IMR-90 (cell line): Measurements from ENCODE around the gene PDZD2. TPM values are rescaled to one million over a fixed set of nuclear protein-coding genes. Genes with fewer than 3 reads are reported as not detected.

Experiments used
- ATAC-seq: fragments of 200-7000 bp; cut with Tn5 transposase; 2 replicates; pipeline ENCODE4 v1.9.1; 2020; ENCODE audit warnings: low read depth, mild to moderate bottlenecking, moderate library complexity
- BruUV-seq: library from RNA; stranded (reverse); fragments of 400-500 nt; replicated peaks from 2 replicates; lab custom pipeline; 2021; lab: Mats Ljungman, UMichigan
- CTCF ChIA-PET: fragments of 300-600 bp; formaldehyde crosslinking; extraction: SDS; loops from one replicate; lab custom pipeline; 2021; ENCODE audit warnings: antibody characterized with exemption; lab: Yijun Ruan, JAX
- POLR2A ChIA-PET: fragments of 300-600 bp; sonication (Branson Sonifier 250); formaldehyde crosslinking; loops from one replicate; lab custom pipeline; 2022; ENCODE audit warnings: antibody characterized with exemption; ENCODE audit not compliant: unreplicated experiment; lab: Charles Lee
- DNase-seq: peaks from one replicate; pipeline ENCODE4 v3.0.0; 2013
- H2AFZ ChIP-seq: replicated peaks from 2 replicates; pipeline ENCODE3; 2013; ENCODE audit warnings: low read length, mild to moderate bottlenecking; ENCODE audit not compliant: poor library complexity
- H2AK5ac ChIP-seq: 2 replicates; pipeline ENCODE4 v1.6.1; 2013; ENCODE audit warnings: low read depth, low read length, inconsistent platforms
- H2AK9ac ChIP-seq: replicated peaks from 2 replicates; pipeline ENCODE3; 2013; ENCODE audit warnings: mild to moderate bottlenecking, low read depth, low read length, moderate library complexity; ENCODE audit not compliant: poor library complexity
- H2BK120ac ChIP-seq: 2 replicates; pipeline ENCODE4 v1.6.1; 2013; ENCODE audit warnings: low read depth, low read length, inconsistent platforms
- H2BK15ac ChIP-seq: 3 replicates; pipeline ENCODE4 v1.6.1; 2013; ENCODE audit warnings: low read depth, low read length, inconsistent platforms
- H2BK20ac ChIP-seq: 2 replicates; pipeline ENCODE4 v1.6.1; 2013; ENCODE audit warnings: low read depth, mild to moderate bottlenecking, inconsistent platforms, low read length, moderate library complexity
- H2BK5ac ChIP-seq: 2 replicates; pipeline ENCODE4 v1.6.1; 2013; ENCODE audit warnings: mild to moderate bottlenecking, low read depth, low read length, inconsistent platforms; ENCODE audit not compliant: poor library complexity, severe bottlenecking
- H3K14ac ChIP-seq: replicated peaks from 2 replicates; pipeline ENCODE4 v1.6.1; 2013; ENCODE audit warnings: low read depth, low read length, inconsistent platforms
- H3K18ac ChIP-seq: 2 replicates; pipeline ENCODE4 v1.6.1; 2013; ENCODE audit warnings: low read depth, low read length, control low read depth
- H3K23ac ChIP-seq: 2 replicates; pipeline ENCODE4 v1.6.1; 2013; ENCODE audit warnings: low read depth, low read length, inconsistent platforms
- H3K27ac ChIP-seq: 2 replicates; pipeline ENCODE4 v1.5.1; 2013; ENCODE audit warnings: mild to moderate bottlenecking, control low read depth, low read length; ENCODE audit not compliant: insufficient read depth
- H3K27me3 ChIP-seq: 2 replicates; pipeline ENCODE4 v1.6.1; 2013; ENCODE audit warnings: low read length; ENCODE audit not compliant: control insufficient read depth, insufficient read depth
- H3K36me3 ChIP-seq: 2 replicates; pipeline ENCODE4 v1.6.1; 2013; ENCODE audit warnings: low read length, mixed read lengths; ENCODE audit not compliant: control insufficient read depth, insufficient read depth
- H3K4ac ChIP-seq: 2 replicates; pipeline ENCODE4 v1.6.1; 2013; ENCODE audit warnings: low read depth, low read length, inconsistent platforms
- H3K4me1 ChIP-seq: 2 replicates; pipeline ENCODE4 v1.6.1; 2013; ENCODE audit warnings: low read length, mixed read lengths; ENCODE audit not compliant: control insufficient read depth, insufficient read depth
- H3K4me2 ChIP-seq: 2 replicates; pipeline ENCODE4 v1.6.1; 2013; ENCODE audit warnings: low read depth, mild to moderate bottlenecking, control low read depth, low read length, moderate library complexity
- H3K4me3 ChIP-seq: 2 replicates; pipeline ENCODE4 v1.5.1; 2013; ENCODE audit warnings: low read depth, mild to moderate bottlenecking, control low read depth, low read length, moderate library complexity; ENCODE audit not compliant: insufficient read depth
- H3K56ac ChIP-seq: 2 replicates; pipeline ENCODE4 v1.6.1; 2013; ENCODE audit warnings: low read length, inconsistent platforms; ENCODE audit not compliant: insufficient read depth; ENCODE audit errors: extremely low read depth
- H3K79me1 ChIP-seq, 2 experiments: 2 replicates each; pipeline ENCODE4 v1.6.1; 2013; ENCODE audit warnings: low read length in 2 of 2, inconsistent platforms in 1 of 2, low read depth in 1 of 2
- H3K9ac ChIP-seq: 2 replicates; pipeline ENCODE4 v1.6.1; 2013; ENCODE audit warnings: low read depth, low read length, control low read depth
- H3K9me1 ChIP-seq: 2 replicates; pipeline ENCODE4 v1.6.1; 2013; ENCODE audit warnings: low read length, inconsistent platforms; ENCODE audit not compliant: insufficient read depth
- H3K9me3 ChIP-seq: 2 replicates; pipeline ENCODE4 v1.6.1; 2013; ENCODE audit warnings: low read length; ENCODE audit not compliant: control insufficient read depth, insufficient read depth
- H4K20me1 ChIP-seq: 2 replicates; pipeline ENCODE4 v1.6.1; 2013; ENCODE audit warnings: low read length, inconsistent platforms; ENCODE audit not compliant: insufficient read depth
- H4K5ac ChIP-seq: 2 replicates; pipeline ENCODE4 v1.6.1; 2013; ENCODE audit warnings: mild to moderate bottlenecking, low read depth, low read length, control low read depth
- H4K8ac ChIP-seq, 2 experiments: 2 replicates each; pipeline ENCODE4 v1.6.1; 2013; ENCODE audit warnings: low read depth in 2 of 2, low read length in 2 of 2, control low read depth in 1 of 2, inconsistent platforms in 1 of 2
- H4K91ac ChIP-seq: 2 replicates; pipeline ENCODE4 v1.6.1; 2013; ENCODE audit warnings: low read depth, low read length, inconsistent platforms; ENCODE audit not compliant: insufficient read depth
- BHLHE40 ChIP-seq: fragments of 150-350 bp; IDR thresholded peaks from 2 replicates; pipeline ENCODE4 v1.6.1; 2016; ENCODE audit warnings: mild to moderate bottlenecking, low read depth, low read length
- CEBPB ChIP-seq: IDR thresholded peaks from 2 replicates; pipeline ENCODE4 v1.6.1; 2012; ENCODE audit warnings: low read depth, low read length, improper control_type of control experiment
- CHD1 ChIP-seq: IDR thresholded peaks from 2 replicates; pipeline ENCODE4 v1.6.1; 2012; ENCODE audit warnings: low read depth, low read length, improper control_type of control experiment
- FOS ChIP-seq: fragments of 150-350 bp; IDR thresholded peaks from 2 replicates; pipeline ENCODE4 v1.6.1; 2016; ENCODE audit warnings: low read depth, low read length
- MAFK ChIP-seq: IDR thresholded peaks from 2 replicates; pipeline ENCODE4 v1.6.1; 2012; ENCODE audit warnings: low read depth, low read length, improper control_type of control experiment
- MAZ ChIP-seq: IDR thresholded peaks from 2 replicates; pipeline ENCODE4 v1.6.1; 2012; ENCODE audit warnings: low read depth, mild to moderate bottlenecking, low read length, improper control_type of control experiment, moderate library complexity, borderline replicate concordance
- MXI1 ChIP-seq: IDR thresholded peaks from 2 replicates; pipeline ENCODE4 v1.6.1; 2012; ENCODE audit warnings: low read depth, mild to moderate bottlenecking, low read length, moderate library complexity, borderline replicate concordance
- NFE2L2 ChIP-seq: fragments of 150-350 bp; IDR thresholded peaks from 2 replicates; pipeline ENCODE4 v1.6.1; 2016; ENCODE audit warnings: low read depth, mild to moderate bottlenecking, low read length
- POLR2A ChIP-seq: IDR thresholded peaks from 2 replicates; pipeline ENCODE4 v1.6.1; 2012; ENCODE audit warnings: mild to moderate bottlenecking, low read depth, low read length
- RAD21 ChIP-seq: IDR thresholded peaks from 2 replicates; pipeline ENCODE4 v1.6.1; 2012; ENCODE audit warnings: low read length, improper control_type of control experiment
- RCOR1 ChIP-seq: IDR thresholded peaks from 2 replicates; pipeline ENCODE4 v1.6.1; 2012; ENCODE audit warnings: mild to moderate bottlenecking, low read length, improper control_type of control experiment; ENCODE audit not compliant: insufficient replicate concordance
- RFX5 ChIP-seq: IDR thresholded peaks from 2 replicates; pipeline ENCODE4 v1.8.0; 2012; ENCODE audit warnings: low read depth, mild to moderate bottlenecking, low read length, moderate library complexity
- USF2 ChIP-seq: fragments of 150-350 bp; IDR thresholded peaks from 2 replicates; pipeline ENCODE4 v1.6.1; 2017; ENCODE audit warnings: mild to moderate bottlenecking, antibody characterized with exemption, low read length, low read depth
- WGBS, 2 experiments: methylation state at CpG; one replicate each; pipeline versions ENCODE4 v1.1.5 to v1.1.7; 2013; ENCODE audit warnings: missing lambda C conversion rate in 2 of 2; ENCODE audit not compliant: insufficient read length in 1 of 2; ENCODE audit errors: extremely low coverage in 2 of 2; 5-methylcytosine and 5-hydroxymethylcytosine counted together
- dilution Hi-C: fragments of 300-500 bp; cut with HindIII; formaldehyde crosslinking; loops from one replicate; pipeline ENCODE4 v1.14.3; 2018; ENCODE audit warnings: low sequenced_read_pairs; ENCODE audit not compliant: unreplicated experiment
- in situ Hi-C: fragments of 300-500 bp; cut with MboI; formaldehyde crosslinking; loops from 3 replicates; pipeline ENCODE4 v1.14.3; 2019; ENCODE audit warnings: low sequenced_read_pairs, inconsistent platforms, mixed read lengths
- intact Hi-C: fragments of 100-400 bp; cut with micrococcal nuclease; formaldehyde crosslinking; loops from 2 replicates; pipeline ENCODE4 v1.10.0; 2022
- polyA plus RNA-seq, 3 experiments: library from polyadenylated mRNA; depleted of rRNA; stranded (reverse); fragments of >200 nt; gene quantifications; 2 replicates each; pipeline ENCODE4 v1.2.3, GENCODE V29; 2012; ENCODE audit warnings: low replicate concordance in 1 of 3
- total RNA-seq: library from RNA; depleted of rRNA; stranded (reverse); fragments of >200 nt; gene quantifications from 2 replicates; pipeline ENCODE4 v1.2.3, GENCODE V29; 2012
- TF ChIP-seq, protein P1 (sequence below): fragments of 150-350 bp; IDR thresholded peaks from 2 replicates; pipeline ENCODE4 v1.6.1; 2016; ENCODE audit warnings: low read depth, mild to moderate bottlenecking, low read length, moderate library complexity, borderline replicate concordance
- TF ChIP-seq, protein P2 (sequence below): conservative IDR thresholded peaks from 2 replicates; pipeline ENCODE4 v1.5.1; 2012; ENCODE audit warnings: mild to moderate bottlenecking, low read depth, low read length, improper control_type of control experiment

PDZD2 gene
- total and polyA plus RNA-seq, 2 of the 4 experiments (the other 2 are of a cell fraction), result under 0.01 to 0.02 TPM

DNA sequence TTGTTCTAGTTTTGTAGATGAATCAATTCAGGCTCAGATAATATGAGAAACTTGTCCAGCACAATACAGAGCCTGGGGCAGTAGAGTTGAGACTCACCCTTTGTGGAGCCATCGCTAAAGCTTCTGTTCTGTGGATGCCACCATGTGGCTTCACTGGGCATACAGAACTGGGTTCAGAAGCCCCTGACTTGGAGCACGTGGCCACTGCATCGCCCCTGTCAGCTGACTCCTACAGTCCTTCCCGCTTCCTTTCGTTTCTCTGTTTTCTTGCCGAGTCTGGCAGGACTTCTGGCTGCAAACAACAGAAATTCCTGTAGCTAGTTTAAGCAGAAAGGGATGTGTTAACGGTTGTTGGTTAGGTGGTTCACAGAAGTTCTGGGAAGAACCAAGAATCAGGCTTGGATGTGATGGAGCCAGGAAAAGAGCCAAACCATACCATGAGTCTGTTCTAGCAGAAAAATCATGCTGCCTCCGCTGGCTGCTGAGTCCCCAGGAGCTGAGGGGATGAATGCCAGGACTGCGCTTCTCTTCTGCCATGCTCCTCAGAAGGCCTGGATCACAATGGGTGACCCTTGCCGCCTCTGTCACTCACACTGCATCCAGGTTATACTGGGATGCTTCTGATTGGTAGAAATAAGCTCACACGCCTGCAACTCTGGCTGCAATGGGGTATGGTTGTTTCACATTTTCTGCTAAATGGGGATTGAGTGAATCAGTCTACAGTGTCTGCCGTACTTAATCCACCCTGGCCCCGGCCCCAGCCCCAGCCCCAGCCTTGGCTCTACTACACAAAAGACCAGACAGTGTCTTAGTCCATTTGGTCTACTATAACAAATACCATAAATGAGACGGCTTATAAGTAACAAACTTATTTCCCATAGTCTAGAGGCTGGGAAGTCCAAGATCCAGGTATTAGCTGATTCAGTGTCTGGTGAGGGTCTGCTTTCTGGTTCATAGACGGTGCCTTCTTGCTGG, 272.6 kb downstream of the PDZD2 start:
- Histone ChIP-seq H3K4me1 (no peaks in the 10 kb centered on the region), H3K79me1 (no peaks in the 10 kb centered on the region), H3K27me3 (peaks cover 17% of the 10 kb centered on the region), H4K5ac (no peak overlapping the region), H2BK20ac (no peak overlapping the region), H3K9me3 (no peaks in the 10 kb centered on the region), H2AK5ac (no peak overlapping the region), H3K56ac (no peak overlapping the region), H3K27ac (no peak overlapping the region), H4K8ac (no peak overlapping the region), H2AFZ (no peak overlapping the region), H4K20me1 (no peaks in the 10 kb centered on the region), H3K4ac (no peak overlapping the region), H3K14ac (no peak overlapping the region), H2BK120ac (no peak overlapping the region), H2BK15ac (no peak overlapping the region), H3K36me3 (no peaks in the 10 kb centered on the region), H3K18ac (no peak overlapping the region), H2BK5ac (no peak overlapping the region), H2AK9ac (no peak overlapping the region), H3K23ac (no peak overlapping the region), H4K91ac (no peak overlapping the region), H3K9ac (no peak overlapping the region), H3K9me1 (no peaks in the 10 kb centered on the region), H3K4me2 (no peak overlapping the region), H3K4me3 (no peak overlapping the region)
- ChIA-PET CTCF (no interaction called here), POLR2A (no interaction called here)
- intact Hi-C loops, result no loop called here
- ATAC-seq, result no peak
- in situ Hi-C loops, result no loop called here
- no TSS peak for BruUV-seq
- dilution Hi-C loops, result no loop called here
- 70% methylated on average over 6 of the region's 15 CpGs; no CpG with 5 or more reads in 1 of the 2 experiments for WGBS, 2 experiments
- no peak for DNase-seq
- TF ChIP-seq MAFK, result no peak
- no peak for TF ChIP-seq CEBPB
- TF ChIP-seq, protein P1, sequence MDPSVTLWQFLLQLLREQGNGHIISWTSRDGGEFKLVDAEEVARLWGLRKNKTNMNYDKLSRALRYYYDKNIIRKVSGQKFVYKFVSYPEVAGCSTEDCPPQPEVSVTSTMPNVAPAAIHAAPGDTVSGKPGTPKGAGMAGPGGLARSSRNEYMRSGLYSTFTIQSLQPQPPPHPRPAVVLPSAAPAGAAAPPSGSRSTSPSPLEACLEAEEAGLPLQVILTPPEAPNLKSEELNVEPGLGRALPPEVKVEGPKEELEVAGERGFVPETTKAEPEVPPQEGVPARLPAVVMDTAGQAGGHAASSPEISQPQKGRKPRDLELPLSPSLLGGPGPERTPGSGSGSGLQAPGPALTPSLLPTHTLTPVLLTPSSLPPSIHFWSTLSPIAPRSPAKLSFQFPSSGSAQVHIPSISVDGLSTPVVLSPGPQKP, result no peak
- no peak for TF ChIP-seq RAD21
- no peak for TF ChIP-seq CHD1
- no peak for TF ChIP-seq MXI1
- no peak for TF ChIP-seq FOS
- TF ChIP-seq POLR2A, result no peak
- TF ChIP-seq RCOR1, result no peak
- TF ChIP-seq BHLHE40, result no peak
- no peak for TF ChIP-seq USF2
- no peak for TF ChIP-seq NFE2L2
- no peak for TF ChIP-seq RFX5
- TF ChIP-seq, protein P2, sequence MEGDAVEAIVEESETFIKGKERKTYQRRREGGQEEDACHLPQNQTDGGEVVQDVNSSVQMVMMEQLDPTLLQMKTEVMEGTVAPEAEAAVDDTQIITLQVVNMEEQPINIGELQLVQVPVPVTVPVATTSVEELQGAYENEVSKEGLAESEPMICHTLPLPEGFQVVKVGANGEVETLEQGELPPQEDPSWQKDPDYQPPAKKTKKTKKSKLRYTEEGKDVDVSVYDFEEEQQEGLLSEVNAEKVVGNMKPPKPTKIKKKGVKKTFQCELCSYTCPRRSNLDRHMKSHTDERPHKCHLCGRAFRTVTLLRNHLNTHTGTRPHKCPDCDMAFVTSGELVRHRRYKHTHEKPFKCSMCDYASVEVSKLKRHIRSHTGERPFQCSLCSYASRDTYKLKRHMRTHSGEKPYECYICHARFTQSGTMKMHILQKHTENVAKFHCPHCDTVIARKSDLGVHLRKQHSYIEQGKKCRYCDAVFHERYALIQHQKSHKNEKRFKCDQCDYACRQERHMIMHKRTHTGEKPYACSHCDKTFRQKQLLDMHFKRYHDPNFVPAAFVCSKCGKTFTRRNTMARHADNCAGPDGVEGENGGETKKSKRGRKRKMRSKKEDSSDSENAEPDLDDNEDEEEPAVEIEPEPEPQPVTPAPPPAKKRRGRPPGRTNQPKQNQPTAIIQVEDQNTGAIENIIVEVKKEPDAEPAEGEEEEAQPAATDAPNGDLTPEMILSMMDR, result no peak
- no peak for TF ChIP-seq MAZ
